DMS53 treated with DMSO at 0.1 percent for 48 hours (cell line): ENCODE measurements around the gene GDF11.

ENCODE experiments used
- DNase-seq: peaks from one replicate; lab custom pipeline; 2025; ENCODE audit not compliant: unreplicated experiment; lab: John Stamatoyannopoulos, UW

GDF11 gene

GRCh38 chr12:55742719-55743405 is at the start of gene GDF11:
TSS of gene GDF11 (plus strand) at chr12:55743122. CDS start at chr12:55743317, 195 bp downstream.
- peak; percentile 67 for DNase-seq

GRCh38 chr12:55693323-55694187 is 49.4 kb upstream of the GDF11 start:
- DNase-seq: no peak

GRCh38 chr12:55694188-55694515 is 48.8 kb upstream of the GDF11 start:
- no peak for DNase-seq

GRCh38 chr12:55694651-55695050 is 48.3 kb upstream of the GDF11 start:
- DNase-seq: no peak

- no peak for DNase-seq
These were observed 47.6 kb upstream of the GDF11 start for GRCh38 chr12:55695349-55695748.

GRCh38 chr12:55696141-55696540 is 46.8 kb upstream of the GDF11 start:
- no peak for DNase-seq

GRCh38 chr12:55696796-55697462 is 46.0 kb upstream of the GDF11 start:
- no peak for DNase-seq

GRCh38 chr12:55697686-55698085 is 45.2 kb upstream of the GDF11 start:
- DNase-seq: no peak

GRCh38 chr12:55698241-55698955 is 44.5 kb upstream of the GDF11 start:
- no peak for DNase-seq

- no peak for DNase-seq
These were observed 44.0 kb upstream of the GDF11 start for GRCh38 chr12:55698965-55699364.

GRCh38 chr12:55699471-55700055 is 43.4 kb upstream of the GDF11 start:
- no peak for DNase-seq

GRCh38 chr12:55700255-55701018 is 42.5 kb upstream of the GDF11 start:
- no peak for DNase-seq

- DNase-seq: no peak
These were observed 40.1 kb upstream of the GDF11 start for GRCh38 chr12:55702861-55703260.

GRCh38 chr12:55703288-55703687 is 39.6 kb upstream of the GDF11 start:
- no peak for DNase-seq

- no peak for DNase-seq
These were observed 38.8 kb upstream of the GDF11 start for GRCh38 chr12:55703901-55704761.

GRCh38 chr12:55704824-55705718 is 37.9 kb upstream of the GDF11 start:
- DNase-seq: no peak

GRCh38 chr12:55705782-55706402 is 37.0 kb upstream of the GDF11 start:
- DNase-seq: peak; percentile 15
